Loucy (cell line): ENCODE data around the gene PLCXD1.
A peak's percentile ranks its signal among the peaks of the same experiment; 100 is the strongest.

Experiments used
- H2AFZ ChIP-seq: fragments of 200-600 bp; sonication (generic); 2 replicates; pipeline ENCODE4 v1.6.0; 2016; ENCODE audit warnings: antibody characterized with exemption, mild to moderate bottlenecking, low read length, moderate library complexity
- H3F3A ChIP-seq: fragments of 200-600 bp; 2 replicates; pipeline ENCODE4 v1.6.0; 2016; ENCODE audit warnings: antibody characterized with exemption, low read depth, mild to moderate bottlenecking
- H3K27me3 ChIP-seq: fragments of 200-600 bp; sonication (generic); 2 replicates; pipeline ENCODE4 v1.6.1; 2014; ENCODE audit warnings: low read length, mild to moderate bottlenecking; ENCODE audit not compliant: insufficient read depth, poor library complexity, severe bottlenecking
- H3K36me3 ChIP-seq: fragments of 200-600 bp; sonication (generic); 2 replicates; pipeline ENCODE4 v1.6.1; 2016; ENCODE audit warnings: low read length; ENCODE audit not compliant: insufficient read depth
- H3K4me1 ChIP-seq: fragments of 200-600 bp; sonication (generic); 2 replicates; pipeline ENCODE4 v1.5.1; 2014; ENCODE audit warnings: low read length, mild to moderate bottlenecking; ENCODE audit not compliant: insufficient read depth, poor library complexity, severe bottlenecking
- H3K4me2 ChIP-seq: fragments of 200-600 bp; sonication (generic); 2 replicates; pipeline ENCODE4 v1.6.0; 2014; ENCODE audit warnings: antibody characterized with exemption, low read length, low read depth, mild to moderate bottlenecking; ENCODE audit not compliant: poor library complexity, severe bottlenecking
- H3K4me3 ChIP-seq: fragments of 200-600 bp; sonication (generic); 2 replicates; pipeline ENCODE4 v1.5.1; 2014; ENCODE audit warnings: low read length, mild to moderate bottlenecking, mixed read lengths; ENCODE audit not compliant: poor library complexity, severe bottlenecking
- H3K79me2 ChIP-seq: fragments of 200-600 bp; sonication (generic); 2 replicates; pipeline ENCODE4 v1.6.1; 2014; ENCODE audit warnings: low read length; ENCODE audit not compliant: insufficient read depth
- H3K9ac ChIP-seq: fragments of 200-600 bp; sonication (generic); 2 replicates; pipeline ENCODE4 v1.6.0; 2014; ENCODE audit warnings: mild to moderate bottlenecking, low read depth, low read length, moderate library complexity; ENCODE audit not compliant: poor library complexity, severe bottlenecking
- H3K9me2 ChIP-seq: fragments of 200-600 bp; sonication (generic); replicated peaks from 2 replicates; pipeline ENCODE4 v1.6.1; 2016; ENCODE audit warnings: low read depth, low read length, mixed read lengths
- H3K9me3 ChIP-seq: fragments of 200-600 bp; sonication (generic); 2 replicates; pipeline ENCODE4 v1.6.1; 2014; ENCODE audit warnings: mild to moderate bottlenecking, antibody characterized with exemption, low read length, low read depth; ENCODE audit not compliant: insufficient read depth
- H4K20me1 ChIP-seq: fragments of 200-600 bp; sonication (generic); 2 replicates; pipeline ENCODE4 v1.6.0; 2014; ENCODE audit warnings: antibody characterized with exemption, low read length, mild to moderate bottlenecking; ENCODE audit not compliant: insufficient read depth, poor library complexity, severe bottlenecking
- CTCF ChIP-seq: fragments of 200-600 bp; sonication (generic); conservative IDR thresholded peaks from 2 replicates; pipeline ENCODE4 v1.5.1; 2014; ENCODE audit warnings: mild to moderate bottlenecking, antibody characterized with exemption, low read length
- EZH2phosphoT487 ChIP-seq: fragments of 200-600 bp; IDR thresholded peaks from 2 replicates; pipeline ENCODE4 v1.6.1; 2018; ENCODE audit warnings: antibody characterized with exemption, mild to moderate bottlenecking, moderate library complexity, borderline replicate concordance

The PLCXD1 gene

GRCh38 chrX:314049-314448 lies 32.9 kb downstream of the PLCXD1 start:
- H3K36me3 ChIP-seq, result peaks cover 10% of the 10 kb centered on the region; the same call in 1 of the 2 replicates
- no peaks in the 10 kb centered on the region for H3F3A ChIP-seq
- no peak overlapping the region for H3K9ac ChIP-seq

GRCh38 chrX:314781-315595 lies 33.8 kb downstream of the PLCXD1 start:
- Histone ChIP-seq H3K4me2 (no peak overlapping the region), H3K9ac (no peak overlapping the region), H3K79me2 (peaks cover 8% of the 10 kb centered on the region; the same call in 1 of the 2 replicates), H3K9me3 (no peaks in the 10 kb centered on the region), H3K4me1 (no peaks in the 10 kb centered on the region), H3F3A (no peaks in the 10 kb centered on the region), H3K4me3 (no peak overlapping the region), H3K27me3 (no peaks in the 10 kb centered on the region), H3K36me3 (peaks cover 10% of the 10 kb centered on the region; the same call in 1 of the 2 replicates), H2AFZ (no peak overlapping the region), H3K9me2 (no peaks in the 10 kb centered on the region), H4K20me1 (peaks cover 3% of the 10 kb centered on the region)
- no peak for TF ChIP-seq CTCF
- TF ChIP-seq EZH2phosphoT487, result no peak

More at GRCh38 chrX:314049-314448, 32.9 kb downstream of the PLCXD1 start:
- no peak overlapping the region for H3K4me2 ChIP-seq
- H3K4me1 ChIP-seq, result no peaks in the 10 kb centered on the region
- H3K27me3 ChIP-seq, result no peaks in the 10 kb centered on the region
- H4K20me1 ChIP-seq, result peaks cover 3% of the 10 kb centered on the region
- no peaks in the 10 kb centered on the region for H3K79me2 ChIP-seq
- no peaks in the 10 kb centered on the region for H3K9me3 ChIP-seq
- H3K9me2 ChIP-seq, result no peaks in the 10 kb centered on the region
- no peak overlapping the region for H2AFZ ChIP-seq
- TF ChIP-seq CTCF, result no peak
- TF ChIP-seq EZH2phosphoT487, result no peak
- H3K4me3 ChIP-seq, result no peak overlapping the region

- H4K20me1 ChIP-seq, result peaks cover 3% of the 10 kb centered on the region
- H3K9ac ChIP-seq, result no peak overlapping the region
- no peaks in the 10 kb centered on the region for H3F3A ChIP-seq
- H3K9me3 ChIP-seq, result no peaks in the 10 kb centered on the region
- peaks cover 6% of the 10 kb centered on the region for H3K4me1 ChIP-seq
- peaks cover 8% of the 10 kb centered on the region; the same call in 1 of the 2 replicates for H3K79me2 ChIP-seq
- no peaks in the 10 kb centered on the region for H3K9me2 ChIP-seq
- no peak overlapping the region for H3K4me3 ChIP-seq
- peaks cover 10% of the 10 kb centered on the region; the same call in 1 of the 2 replicates for H3K36me3 ChIP-seq
- peak overlapping the region; percentile 24 for H3K4me2 ChIP-seq
- H2AFZ ChIP-seq, result no peak overlapping the region
- TF ChIP-seq EZH2phosphoT487 (no peak), CTCF (no peak)
- H3K27me3 ChIP-seq, result no peaks in the 10 kb centered on the region
Observed at GRCh38 chrX:316351-317325, 35.5 kb downstream of the PLCXD1 start.
